Measurements from ENCODE around the gene CCDC107. TPM values are rescaled to one million over a fixed set of nuclear protein-coding genes. Genes with fewer than 3 reads are reported as not detected.

CCDC107 gene
- total RNA-seq, 1 donor from 2014 or later = 7.9 TPM

DNA sequence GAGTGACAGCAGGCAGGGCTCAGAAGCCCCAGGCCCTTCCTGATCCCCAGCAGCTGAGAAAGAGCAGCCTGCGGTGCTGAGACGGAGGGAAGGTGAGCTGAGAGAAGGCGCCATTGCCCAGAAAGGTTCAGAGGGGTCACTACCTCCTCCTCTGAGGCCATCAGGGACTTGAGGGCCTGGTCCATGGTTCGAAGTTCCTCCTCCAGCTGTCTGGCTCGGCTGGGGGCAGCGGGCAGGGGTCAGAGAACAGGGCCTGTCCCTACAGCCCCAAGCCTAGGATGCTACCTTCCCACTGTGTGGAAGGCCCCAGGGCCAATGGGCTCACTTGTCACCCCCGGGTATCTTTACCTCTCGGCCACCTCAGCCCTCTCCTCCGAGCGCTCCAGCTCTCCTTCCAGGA, 26.8 kb downstream of the CCDC107 start:
- ATAC-seq = no peak

DNA sequence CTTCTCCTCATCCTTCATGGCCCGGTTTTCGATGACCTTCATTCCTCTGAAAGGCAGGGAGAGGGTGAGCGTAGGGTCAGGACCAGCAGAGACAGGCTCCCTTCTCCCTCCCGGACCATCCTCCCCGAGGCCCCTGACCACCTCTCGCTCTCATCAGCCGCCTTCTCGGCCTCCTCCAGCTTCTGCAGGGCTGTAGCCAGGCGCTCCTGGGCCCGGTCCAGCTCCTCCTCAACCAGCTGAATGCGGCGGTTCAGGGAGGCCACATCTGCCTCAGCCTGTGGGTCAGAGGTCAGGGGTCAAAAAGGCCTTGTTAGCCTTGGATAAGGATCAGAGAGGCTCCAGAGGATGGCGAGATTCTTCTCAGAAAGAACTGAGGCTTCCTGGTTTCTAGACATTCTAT, 27.4 kb downstream of the CCDC107 start:
- ATAC-seq = no peak

DNA sequence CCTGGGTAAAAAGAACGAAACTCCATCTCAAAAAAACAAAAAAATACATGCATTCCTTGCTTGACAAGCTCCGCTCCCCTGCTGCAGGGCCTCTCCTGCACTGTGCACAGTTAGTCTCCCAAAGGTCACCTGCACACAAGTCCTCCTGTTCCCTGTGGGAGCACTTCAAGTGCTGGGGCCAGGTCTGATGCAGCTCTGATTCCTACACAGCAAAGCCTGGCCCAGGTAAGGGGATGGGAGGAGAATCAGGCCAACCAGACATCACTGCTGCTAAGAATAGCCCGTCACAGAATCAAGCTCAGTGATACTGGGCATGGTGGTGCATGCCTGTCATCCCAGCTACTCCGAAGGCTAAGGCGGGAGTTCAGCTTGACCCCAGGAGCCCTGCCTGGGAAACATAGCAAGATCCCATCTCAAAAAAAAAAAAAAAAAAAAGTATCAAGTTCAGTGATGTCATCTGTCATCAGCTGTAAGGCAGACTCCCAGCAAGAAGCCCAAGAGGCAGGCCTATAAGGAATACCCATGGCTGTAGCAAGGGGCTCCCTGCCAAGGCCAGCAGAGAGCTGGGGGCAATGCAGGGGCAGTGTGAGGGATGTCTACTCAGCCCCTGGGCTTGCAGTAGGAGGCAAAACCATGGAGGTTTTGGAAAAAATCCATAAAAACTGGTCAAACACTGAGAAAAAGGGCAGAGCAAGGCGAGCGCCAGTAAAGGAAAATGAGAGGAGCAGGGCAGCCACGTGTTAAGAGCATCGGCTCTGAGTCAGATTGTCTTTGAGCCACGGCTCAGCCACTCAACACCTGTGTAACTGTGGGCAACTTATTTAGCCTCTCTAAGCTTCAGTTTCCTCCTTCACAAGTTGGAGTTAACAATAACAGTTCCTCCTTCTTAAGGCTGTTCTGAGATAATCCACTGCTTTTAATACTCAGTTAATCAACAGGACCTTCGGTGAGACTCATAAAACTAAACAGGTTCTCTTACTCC, 28.4 kb downstream of the CCDC107 start:
- no peak for ATAC-seq

DNA sequence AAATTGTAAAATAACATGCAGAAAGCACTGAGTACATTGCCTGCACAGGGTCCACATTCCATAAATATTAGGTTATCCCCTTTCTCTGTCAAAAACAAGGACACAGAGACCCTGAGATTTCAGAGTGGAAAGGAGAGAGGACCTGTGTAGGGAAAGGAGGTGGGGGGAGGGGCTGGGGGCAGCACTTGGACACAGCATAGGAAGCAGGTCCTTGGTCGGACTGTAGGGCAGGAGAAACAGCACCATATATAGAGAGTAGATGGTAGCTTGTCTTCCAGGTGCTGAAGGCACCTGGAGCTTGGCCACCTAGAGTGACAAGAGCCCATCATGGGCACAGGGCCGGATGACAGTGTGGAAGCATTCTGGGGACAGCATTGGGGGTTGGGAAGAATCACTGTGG, 29.2 kb downstream of the CCDC107 start:
- ATAC-seq = no peak

DNA sequence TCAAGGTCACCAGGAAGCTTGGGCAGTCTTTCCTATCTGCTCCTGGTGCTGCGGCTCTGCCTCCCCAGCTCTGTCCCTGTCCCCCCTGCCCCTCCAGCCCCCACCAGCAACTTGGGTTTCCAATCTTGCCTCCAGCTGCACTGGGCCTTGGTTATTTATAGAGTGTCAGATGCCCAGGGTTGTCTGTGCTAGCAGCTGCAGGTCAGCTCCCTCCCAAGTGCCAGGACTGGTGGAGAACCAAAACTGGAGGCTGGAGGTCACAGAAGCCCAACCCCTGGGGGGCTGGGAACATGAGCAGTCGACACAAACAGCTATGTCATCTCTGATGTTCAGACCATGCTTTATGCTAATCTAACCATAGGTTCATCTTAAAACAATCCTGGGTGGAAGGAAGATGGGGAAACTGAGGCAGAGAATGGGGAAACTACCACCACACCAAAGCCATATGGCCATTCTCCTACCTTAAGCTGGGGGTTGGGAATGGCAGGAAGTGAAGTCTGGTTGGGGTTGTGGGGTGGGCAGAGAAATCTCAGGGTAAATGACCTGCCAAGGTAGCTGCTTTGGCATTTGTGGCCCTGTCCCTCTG, 30.0 kb downstream of the CCDC107 start:
- no peak for ATAC-seq

DNA sequence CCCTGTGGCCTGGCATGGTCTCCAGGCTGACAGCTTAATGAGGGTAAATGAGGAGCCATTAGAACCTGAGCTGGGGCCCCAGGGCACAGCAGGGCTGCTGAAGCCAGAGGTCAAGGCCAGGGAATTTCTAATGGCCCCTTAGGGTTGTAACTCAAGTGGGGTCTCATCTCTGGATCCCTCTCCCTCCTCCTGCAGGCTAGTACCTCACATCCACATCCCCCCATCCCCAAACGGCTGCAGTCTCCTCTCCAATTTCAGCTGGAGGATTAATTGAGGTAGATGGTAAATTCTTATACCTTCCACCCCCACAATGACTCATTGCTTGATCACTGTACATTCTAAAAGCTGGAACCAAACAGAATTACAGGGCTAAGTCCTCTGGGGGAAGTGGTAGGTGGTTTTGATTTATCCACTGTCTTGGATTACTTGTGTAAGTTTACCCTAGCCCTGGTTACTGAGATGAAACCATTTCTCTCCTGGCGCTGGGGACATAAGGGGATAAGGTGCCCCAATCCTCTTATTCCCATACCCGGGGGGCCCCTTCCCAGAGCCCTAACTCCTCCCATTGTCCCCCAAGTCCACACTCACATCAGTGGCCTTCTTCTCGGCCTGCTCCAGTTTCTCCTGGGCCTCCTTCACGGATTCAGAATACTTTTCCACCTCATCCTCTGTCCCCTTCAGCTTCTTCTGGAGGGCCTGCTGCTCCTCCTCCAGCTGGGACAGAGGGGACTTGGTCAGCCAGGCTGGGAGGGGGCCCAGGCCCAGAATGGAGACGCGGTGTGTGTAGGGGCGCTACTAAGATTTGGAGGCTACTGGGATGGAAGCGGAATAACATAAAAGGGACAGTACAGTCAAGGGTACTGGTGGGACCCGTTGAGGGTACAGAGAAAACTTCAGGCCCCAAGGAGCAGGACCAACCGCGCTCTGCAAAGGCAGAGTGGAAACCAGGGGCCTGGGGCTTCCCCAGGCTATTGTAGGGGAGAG, 30.8 kb downstream of the CCDC107 start:
- peak; percentile 24 for ATAC-seq

DNA sequence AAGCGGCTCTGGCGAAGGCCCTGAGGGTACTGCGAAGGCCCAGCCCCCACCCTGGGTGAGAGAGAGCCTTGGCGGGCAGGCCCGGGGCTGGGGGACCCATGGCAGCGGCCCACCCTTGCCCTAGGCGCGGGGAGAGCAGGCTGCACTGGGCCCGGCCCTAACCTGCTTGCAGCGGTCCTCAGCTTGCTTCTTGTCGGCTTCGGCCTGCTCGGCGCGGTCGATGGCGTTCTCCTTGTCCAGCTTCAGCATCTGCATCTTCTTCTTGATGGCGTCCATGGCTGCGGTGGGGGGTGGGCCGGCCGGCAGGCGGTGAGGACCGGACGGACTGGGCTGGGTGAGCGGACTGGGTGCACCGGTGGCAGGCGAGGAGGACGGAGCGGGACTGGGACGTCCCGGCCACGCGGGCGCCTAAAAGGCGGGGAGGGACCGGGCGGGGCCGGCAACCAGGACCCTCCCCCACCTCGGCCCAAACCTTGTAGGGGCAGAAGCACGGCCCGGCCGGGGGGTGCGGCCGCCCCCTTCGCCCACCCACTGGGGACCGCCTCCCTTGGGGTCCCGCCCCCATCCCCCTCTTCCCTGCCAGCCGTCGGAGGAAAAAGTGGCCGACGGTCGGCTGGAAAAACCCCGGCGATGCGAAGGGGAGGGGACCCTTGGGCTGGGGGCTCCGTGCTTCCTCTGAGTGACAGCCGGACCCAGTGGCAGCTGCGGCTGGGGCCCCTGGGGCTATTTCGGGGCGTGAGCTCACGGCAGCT, 31.6 kb downstream of the CCDC107 start, which contains the start of gene TPM2:
Gene TPM2 (minus strand): TSS at position 384 of the 752 bp plus-strand sequence. CDS start 108 bp downstream, at position 276.
- ATAC-seq = peak; percentile 39

DNA sequence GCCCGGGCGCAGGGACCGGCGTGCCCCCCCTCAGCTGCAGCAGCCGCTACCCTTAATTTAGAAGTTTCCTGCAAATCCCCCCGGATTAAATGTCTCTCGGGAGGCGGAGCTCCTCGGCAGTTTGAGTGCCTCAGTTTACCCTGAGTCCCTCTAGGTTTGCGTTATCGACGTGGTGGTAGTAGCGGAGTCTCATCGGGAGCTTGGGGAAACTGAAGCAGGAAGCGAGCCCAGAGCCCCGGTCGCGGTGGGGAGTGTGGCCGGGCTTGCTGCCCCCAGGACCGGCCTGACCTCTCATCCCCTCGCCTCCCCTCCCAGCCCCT, 32.2 kb downstream of the CCDC107 start:
- ATAC-seq = peak; percentile 31

DNA sequence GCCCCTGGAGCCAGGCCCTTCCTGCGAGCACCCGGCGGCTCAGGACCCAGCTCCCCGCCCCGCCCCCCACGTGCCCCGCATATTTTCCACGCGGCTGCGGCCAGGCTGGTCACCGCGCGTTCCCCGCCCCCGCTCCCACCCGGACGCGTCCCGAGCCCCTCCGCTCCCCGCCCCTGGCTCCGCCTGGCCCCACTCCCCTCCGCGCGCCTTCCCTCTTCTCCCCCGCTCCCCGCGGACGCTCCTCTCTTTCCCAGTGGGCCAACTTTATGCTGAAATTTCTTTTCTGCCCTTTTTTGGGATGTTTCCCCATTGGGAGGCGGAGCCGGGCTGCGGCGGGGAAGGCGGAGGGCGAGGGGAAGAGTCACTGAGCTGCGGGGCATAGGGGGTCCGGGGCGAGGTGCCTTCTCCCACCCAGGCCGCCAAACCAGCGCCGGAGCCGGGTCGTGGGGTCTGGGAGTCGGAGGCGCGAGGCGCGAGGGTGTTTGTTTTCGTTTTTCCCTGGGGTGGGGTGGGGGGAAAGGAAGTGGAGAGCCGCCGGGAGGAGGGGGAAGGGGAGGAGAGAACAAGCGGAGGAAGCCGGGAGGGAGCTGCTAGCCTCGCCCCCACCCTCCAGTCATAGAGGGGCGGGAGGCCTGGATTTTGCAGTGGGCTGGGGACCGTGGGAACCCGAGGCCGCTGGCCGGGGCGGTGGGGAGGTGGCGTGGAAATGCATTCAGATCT, 32.7 kb downstream of the CCDC107 start:
- ATAC-seq = peak; percentile 31

DNA sequence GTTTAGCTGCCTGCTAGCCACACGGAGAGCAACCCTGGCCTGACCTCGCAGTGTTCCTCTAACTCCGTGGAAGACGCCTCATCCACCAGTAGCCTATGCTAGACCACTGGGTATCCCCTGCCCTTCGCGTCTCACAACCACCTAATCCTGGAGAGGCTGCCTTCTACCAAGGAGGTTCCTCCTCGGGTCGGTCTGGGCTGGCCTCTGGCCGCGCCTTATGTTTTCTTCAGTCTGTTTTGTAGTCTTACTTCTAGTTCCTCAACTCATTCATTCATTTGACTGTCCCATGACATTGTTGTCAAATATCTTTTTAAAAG, 33.2 kb downstream of the CCDC107 start:
- peak; percentile 4 for ATAC-seq

DNA sequence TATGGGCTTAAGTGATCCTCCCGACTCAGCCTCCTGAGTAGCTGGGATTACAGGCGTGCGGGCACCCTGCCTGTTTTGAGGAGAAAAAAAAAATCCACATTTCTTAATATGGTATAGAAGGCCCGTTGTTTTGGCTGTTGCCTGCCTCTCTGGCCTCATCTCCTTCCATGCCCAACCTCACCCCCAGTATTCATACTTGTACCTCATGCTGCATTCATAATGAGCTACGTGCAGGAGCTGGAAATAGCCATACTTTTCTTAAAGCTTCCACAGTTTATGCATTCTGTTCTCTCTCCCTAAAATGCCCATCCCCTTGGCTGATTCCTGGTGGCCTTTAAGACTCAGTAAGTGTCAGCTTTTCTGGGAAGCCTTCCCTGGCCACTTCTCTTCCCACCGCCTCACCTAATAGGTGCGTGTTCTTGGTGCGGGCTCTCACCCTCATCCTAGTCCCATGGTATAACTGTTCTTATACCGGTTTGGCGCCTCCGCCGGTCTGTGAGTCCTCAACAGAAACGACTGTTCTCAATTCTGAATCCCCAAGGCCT, 33.7 kb downstream of the CCDC107 start:
- ATAC-seq = no peak

DNA sequence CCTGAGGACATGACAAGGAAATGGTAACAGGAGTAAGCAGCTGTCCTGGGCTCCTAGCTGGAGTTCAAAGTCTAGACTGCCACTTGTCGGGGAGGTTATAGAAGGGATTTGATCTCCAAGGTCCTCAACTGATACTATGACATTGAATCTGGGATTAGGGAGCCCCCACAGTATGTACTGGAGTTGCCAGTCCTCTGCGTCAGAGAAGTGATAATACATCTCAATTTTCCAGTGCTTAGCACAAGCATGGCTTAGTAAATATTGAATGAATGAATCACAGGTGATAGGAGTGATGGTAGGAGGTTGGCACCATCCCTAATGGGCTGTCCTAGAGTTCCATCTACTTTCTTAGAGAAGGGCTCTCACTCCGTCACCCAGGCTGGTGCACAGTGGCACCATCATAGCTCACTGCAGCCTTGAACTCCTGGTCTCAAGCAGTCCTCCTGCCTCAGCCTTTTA, 37.9 kb downstream of the CCDC107 start:
- no peak for ATAC-seq

DNA sequence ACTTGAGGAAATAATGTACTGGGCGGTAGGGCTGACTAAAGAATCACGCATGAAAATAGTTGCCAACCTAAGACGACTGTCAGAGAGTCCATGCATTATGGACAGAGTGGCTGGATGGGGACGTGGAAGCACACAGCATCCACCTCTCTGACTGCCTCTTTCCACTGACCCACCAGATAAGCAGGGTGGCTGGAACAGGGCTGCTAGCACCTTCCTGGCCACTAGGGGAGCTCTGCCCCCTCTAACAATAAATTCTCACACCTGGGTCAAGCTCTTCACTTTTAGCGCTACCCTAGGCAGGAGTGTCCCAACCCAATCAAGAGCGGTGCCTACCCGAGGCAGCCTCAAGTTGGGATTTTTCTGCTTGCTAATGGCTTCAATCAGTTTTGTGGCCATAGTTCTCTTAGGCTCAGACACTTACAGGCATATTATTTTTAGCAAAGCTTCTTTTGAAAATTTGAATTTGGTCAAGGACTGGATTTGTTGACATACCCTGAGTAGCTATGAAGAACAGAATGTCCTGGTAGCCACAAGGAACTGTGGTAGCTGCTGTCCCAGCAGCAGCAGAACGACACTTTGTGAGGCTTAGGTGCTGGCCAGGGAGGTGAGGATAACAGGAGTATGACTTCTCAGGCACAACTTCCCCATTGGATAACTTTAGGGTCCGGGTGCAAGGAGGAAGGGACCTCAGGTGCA, 38.6 kb downstream of the CCDC107 start:
- ATAC-seq = peak; percentile 55

DNA sequence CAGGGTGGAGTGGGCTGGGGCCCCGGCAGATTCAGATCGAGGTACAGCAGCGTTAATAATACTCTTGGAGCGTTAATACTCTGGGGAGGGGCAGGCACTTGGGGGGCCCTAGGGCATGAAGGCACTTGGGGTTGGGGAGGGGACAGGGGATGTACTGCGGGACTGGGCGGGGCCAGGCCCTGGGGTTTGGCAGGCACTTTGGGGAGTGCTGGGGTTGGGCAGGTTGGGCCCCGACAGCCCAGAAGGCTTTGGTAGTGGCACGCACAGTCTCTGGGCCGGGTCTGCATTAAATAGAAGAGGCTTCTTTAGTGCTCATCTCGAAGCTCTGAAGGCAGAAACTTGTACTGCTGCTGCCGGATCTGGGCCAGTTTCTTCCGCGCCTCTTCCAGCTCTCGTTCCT, 39.4 kb downstream of the CCDC107 start:
- ATAC-seq = peak; percentile 26

DNA sequence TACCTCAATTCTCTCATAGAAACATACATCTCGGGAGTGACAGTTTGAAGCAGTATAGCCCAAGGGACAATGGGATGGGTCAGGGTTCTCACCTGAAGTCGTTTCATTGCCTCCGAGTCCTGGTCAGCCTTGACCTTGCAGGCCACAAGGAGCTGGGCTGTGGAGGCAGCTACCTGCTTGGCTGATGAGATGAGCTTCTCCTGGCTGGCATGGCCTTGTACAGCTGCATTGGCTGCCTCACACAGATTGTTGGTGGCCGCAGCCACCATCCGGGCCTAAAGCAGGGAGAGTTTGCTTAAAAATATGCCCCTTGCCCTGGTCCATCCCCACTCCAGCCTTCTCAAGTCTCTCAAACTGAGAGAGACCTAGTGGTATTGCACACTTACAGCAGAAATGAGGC, 40.1 kb downstream of the CCDC107 start:
- ATAC-seq = no peak

DNA sequence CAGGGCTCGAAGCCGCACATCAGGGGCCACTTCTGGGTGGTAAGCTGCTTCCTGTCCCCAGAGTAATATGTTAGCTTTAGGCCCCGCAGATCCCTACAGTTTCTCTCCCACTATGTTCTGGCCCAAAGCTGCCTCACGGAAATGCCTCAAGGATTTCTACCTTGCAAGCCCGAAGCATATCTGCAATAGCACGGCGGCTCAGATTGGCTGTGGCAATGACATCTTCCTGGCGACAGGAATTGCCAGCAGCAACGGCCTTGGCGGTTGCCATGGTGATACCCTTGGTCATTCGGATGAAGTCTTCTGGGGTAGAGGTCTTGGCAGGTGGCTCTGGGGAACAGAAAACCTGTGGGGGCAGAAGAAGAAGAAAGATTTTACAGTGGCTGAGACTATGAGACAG, 41.9 kb downstream of the CCDC107 start:
- ATAC-seq = no peak

DNA sequence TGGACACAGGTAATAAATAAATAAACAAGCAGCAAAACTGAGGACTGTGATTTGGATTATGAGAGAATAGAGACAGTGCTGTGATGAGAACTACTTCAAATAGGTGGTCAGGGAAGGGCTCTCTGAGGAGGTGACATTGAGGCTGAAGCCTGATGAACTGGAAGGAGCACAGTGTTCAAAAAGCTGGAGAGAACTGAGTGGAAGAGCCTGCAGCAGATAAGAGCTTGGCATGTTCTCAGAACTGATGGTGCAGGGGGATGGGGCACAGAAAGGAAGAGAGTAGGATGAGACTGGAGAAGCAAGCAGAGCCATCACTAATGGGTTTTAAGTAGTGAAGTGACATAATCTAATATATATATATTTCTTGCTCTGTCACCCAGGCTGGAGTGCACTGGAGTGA, 42.9 kb downstream of the CCDC107 start:
- ATAC-seq = no peak

DNA sequence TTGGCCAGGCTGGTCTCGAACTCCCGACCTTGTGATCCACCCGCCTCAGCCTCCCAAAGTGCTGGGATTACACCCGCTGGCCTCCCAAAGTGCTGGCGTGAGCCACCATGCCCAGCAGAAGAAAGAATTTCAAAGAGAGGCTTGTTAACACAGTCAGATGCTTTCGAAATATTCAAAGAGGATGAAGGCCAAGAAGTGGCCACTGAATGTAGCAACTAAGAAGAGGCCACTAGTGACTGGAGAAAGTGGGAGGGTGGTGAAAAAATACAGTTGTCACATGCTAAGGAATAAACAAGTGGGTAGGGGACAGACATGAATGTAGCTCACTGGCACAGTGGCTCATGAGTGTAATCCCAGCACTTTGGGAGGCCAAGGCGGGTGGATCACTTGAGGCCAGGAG, 44.6 kb downstream of the CCDC107 start:
- ATAC-seq = no peak

DNA sequence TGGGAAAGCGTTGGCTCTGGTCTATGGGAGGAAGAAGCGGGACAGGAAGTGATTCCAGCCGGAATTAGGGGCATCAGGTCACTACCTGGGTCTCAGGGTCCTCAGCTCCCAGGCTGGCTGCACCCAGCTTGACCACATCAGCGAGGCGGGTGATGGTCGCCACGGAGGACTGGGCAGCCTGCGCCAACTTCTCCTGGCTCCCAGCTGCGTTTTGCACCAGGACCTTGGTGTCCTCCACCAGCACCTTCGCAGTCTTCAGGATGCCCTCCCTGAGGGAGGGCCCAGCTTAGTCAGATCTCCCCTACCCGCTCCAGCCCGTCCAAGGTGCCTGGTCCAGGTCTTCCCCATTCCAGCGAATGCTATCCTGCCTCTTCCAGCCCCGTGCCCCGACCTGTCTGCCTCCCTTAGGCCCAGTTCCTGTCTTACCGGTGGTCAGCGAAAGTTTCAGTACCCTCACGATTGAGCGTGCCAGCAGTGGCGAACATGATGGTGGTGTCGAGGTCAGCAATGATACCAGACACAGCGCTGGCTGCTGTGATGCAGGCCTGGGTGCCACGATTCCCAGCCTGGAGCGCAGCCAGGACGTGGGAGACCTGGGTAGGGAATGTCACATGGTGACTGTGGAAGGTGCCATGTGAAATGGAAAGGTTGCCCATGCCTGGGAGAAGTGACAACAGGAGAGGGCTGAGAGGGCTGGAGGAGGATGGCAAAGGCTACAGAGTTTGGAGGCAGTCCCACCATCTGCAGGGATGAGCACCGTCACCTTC, 46.0 kb downstream of the CCDC107 start:
- no peak for ATAC-seq

DNA sequence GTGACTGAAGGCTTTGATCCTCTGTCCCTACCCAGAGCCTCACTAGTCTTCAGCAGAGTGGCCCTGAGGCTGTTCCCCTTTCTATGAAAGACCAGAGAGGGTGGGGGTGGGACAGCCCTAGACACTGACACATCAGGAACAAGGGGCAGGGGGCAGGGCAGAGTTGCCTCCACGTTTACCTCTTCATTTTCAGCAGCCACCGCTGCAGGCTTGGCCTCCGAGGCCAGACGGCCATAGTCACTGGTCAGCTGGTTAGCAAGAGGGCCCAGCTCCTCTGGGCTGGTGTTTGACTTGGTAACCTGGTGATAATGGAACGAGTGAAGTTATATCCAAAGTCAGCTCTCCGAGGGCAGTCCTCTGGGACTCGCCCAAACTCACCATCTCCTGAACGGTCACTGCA, 47.3 kb downstream of the CCDC107 start:
- no peak for ATAC-seq
